PC-3 (cell line): ENCODE data around the gene C1orf198.

ENCODE experiments used
- EZH2 ChIP-seq: fragments of 300-600 bp; sonication (generic); IDR thresholded peaks from one replicate; pipeline ENCODE4 v1.6.1; 2017; ENCODE audit warnings: antibody characterized with exemption, mild to moderate bottlenecking, low read length; ENCODE audit not compliant: unreplicated experiment
- EZH2phosphoT487 ChIP-seq: fragments of 300-600 bp; sonication (generic); IDR thresholded peaks from 2 replicates; pipeline ENCODE4 v1.6.1; 2018; ENCODE audit warnings: mild to moderate bottlenecking, antibody characterized with exemption, low read length, borderline replicate concordance
- TF ChIP-seq, protein P1 (sequence below): fragments of 300-600 bp; sonication (generic); conservative IDR thresholded peaks from 2 replicates; pipeline ENCODE4 v1.5.1; 2017; ENCODE audit warnings: antibody characterized with exemption, low read depth, mild to moderate bottlenecking, low read length

DNA sequence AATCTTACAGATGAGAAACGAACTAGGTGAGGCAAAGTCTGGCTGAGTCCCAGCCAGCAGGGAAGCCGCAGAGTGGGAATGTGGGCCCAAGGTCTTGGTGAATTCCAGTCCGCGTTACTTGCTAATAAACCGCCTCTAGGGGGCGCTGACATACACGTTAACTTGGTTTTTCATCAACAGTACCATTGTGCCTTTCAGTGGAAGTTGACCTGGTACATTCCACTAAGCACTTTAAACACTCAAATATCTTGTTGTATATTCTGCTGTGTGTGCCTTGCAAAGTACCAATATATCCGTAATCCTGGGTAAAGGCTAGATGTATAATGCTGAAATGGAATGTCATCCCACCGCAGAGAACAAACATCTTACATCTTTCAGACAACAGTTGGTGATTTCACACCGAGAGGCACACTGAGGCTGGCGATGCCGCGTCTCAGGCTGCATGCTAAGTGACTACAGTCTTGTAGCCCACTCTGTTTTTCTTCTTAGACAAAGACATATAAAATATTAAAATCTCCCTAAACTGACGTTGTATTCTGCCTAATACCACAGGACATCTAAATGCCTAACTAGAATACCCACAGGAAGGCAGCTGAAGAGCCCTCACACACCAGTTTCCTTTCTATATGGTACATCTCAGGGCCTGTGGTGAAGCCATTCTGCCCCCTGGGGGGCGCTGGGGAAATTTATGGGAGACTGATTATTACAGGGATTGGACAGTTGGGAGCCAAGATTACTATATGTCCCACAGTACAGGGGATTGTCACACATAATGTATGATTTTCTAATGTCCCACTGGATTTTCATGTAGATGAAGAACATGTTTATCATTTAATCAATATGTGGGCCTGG, 49.2 kb upstream of the C1orf198 start:
- TF ChIP-seq, protein P1, sequence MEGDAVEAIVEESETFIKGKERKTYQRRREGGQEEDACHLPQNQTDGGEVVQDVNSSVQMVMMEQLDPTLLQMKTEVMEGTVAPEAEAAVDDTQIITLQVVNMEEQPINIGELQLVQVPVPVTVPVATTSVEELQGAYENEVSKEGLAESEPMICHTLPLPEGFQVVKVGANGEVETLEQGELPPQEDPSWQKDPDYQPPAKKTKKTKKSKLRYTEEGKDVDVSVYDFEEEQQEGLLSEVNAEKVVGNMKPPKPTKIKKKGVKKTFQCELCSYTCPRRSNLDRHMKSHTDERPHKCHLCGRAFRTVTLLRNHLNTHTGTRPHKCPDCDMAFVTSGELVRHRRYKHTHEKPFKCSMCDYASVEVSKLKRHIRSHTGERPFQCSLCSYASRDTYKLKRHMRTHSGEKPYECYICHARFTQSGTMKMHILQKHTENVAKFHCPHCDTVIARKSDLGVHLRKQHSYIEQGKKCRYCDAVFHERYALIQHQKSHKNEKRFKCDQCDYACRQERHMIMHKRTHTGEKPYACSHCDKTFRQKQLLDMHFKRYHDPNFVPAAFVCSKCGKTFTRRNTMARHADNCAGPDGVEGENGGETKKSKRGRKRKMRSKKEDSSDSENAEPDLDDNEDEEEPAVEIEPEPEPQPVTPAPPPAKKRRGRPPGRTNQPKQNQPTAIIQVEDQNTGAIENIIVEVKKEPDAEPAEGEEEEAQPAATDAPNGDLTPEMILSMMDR = peak; percentile 85
- TF ChIP-seq EZH2phosphoT487 = no peak
- TF ChIP-seq EZH2 = no peak
